ENCODE data around the gene SNF8.

SNF8 gene

DNA sequence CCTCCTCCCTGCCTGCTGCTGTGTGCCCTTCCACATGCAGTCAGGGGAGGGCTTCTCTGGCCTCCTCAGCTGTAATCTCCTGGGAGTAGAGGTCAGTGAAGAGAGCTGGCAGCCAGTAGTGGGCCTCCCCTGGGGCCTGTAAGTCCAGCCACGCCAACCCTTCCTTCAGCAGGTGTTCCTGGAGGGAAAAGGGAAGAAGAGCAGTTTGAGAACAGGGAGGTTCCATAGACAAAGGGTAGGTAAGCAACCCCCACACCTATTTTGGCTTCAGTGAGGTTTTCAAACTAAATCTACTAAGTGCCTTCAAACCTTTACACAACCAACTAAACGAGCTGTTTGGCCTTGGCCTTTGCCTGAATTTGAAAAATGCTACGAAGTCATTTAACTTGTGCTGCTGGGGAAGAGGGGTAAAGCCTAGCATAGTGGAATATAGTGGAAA, 14.2 kb downstream of the SNF8 start:
- DNase-seq (ENCODE audit: insufficient read length, low spot score), result no peak
- FAIRE-seq, result no peak

DNA sequence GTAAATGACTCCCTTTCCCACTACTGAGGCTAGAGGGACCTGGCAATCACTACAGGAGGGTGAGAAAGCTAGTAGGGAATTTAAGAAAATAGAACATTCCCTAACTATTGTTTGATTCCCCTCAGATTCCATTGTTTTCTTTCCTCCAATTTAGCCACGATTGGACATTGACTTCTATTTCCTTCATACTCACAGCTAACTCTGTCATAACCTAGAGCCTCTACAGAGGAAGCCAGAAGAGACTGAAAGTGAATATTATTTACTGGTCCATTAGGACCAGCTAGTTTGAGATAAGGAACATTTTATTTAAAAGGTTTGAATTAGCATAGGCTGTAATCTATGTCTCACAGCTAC, 14.9 kb downstream of the SNF8 start:
- FAIRE-seq (no peak), DNase-seq (ENCODE audit: insufficient read length, low spot score) (no peak)

DNA sequence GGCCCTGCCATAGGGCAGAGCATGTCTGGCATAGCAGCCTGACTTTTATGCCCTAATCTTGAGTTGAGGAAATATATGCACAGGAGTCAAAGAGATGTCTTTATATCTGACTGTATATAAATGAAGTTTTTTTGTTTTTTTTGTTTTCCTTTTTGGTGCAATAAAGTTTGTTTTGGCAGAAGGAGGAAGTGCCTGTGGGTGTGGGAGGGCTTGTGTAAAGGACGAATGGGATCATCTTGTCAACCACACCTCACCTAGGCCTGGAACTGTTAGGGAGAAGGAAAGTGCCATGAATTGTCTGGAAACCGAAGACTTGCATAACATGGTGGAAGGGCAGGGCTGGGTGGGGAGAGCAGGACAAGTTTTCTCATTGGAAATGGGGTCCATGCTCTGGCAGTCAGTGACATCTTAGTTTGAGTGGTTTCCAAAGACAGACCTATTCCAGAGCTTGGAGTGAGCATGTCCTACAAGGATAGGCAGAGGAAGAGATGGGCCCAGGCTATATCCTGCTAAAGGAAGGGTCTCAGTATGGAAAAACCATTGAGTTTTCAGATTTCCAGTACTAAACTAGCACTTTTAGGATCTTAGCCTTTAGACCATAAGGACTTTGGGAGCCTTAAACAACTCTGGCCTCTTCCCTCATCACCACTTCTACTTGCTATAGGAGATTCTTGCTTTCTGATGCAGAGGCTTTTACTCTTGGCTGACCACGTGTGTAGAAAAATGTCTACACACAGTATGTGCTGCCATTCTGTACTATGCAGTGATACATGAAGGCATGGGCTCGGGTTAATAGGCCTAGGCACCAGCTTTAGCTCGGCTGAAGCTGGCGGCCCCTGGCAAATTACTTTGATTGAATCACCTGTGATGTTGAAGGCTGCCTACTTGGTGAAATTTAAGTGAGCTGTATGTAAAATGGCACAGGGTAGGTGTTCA, 15.5 kb downstream of the SNF8 start:
- FAIRE-seq (peak; percentile 11), DNase-seq (ENCODE audit: insufficient read length, low spot score) (no peak)

DNA sequence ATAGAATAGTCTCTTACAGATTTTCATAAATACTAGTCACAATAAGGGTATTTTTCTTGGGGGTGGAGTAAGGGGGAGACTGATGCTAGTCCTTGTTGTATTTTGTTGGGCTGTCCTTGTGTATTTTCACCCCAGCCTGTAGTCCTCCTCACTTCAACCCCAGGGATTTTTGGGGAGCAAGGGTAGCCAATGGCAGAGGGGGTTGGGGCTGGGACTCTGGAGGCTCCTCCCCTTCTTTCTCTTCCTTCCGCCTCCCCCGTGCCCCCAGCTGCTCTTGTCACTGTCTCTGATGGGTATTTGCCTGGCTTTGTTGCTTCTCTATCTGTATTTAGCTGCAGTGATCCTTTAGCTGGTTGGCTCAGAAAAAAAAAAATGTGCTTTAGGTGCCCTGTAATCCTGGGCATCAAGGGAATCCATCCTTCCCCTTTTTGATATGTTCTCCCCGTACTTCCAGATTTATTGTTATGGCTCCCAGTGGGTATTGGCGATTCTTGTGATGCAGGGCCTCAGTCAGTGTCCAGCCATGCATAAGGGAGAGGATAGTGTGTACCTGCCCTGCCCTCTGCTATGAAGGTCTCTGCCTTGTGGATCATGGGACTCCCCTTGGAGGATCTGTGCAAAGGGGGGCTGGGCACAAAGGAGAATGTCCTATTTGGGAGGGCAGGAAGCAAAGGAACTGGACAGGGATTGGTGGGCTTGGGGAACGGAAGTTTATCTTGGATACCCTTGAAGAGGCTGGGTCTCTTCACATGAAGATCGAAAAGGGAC, 16.5 kb downstream of the SNF8 start:
- DNase-seq (ENCODE audit: insufficient read length, low spot score) (no peak), FAIRE-seq (no peak)

DNA sequence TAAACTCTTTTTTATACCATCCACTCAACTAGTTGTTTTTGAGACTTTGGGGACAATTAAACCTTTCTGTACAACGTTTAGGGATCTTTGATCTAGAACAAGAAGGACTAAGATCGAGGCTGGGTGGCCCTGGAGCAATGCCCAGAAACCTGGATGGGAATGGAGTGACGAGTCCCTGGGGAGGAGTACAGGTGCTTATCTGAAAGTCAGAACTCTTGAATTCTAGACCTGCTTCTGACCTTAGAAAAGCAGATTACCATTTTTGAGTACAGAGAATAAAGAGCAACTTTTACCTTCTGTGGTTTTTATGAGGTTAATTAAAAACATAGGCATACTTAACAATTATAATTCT, 18.7 kb downstream of the SNF8 start:
- DNase-seq (ENCODE audit: insufficient read length, low spot score) (no peak), FAIRE-seq (no peak)

DNA sequence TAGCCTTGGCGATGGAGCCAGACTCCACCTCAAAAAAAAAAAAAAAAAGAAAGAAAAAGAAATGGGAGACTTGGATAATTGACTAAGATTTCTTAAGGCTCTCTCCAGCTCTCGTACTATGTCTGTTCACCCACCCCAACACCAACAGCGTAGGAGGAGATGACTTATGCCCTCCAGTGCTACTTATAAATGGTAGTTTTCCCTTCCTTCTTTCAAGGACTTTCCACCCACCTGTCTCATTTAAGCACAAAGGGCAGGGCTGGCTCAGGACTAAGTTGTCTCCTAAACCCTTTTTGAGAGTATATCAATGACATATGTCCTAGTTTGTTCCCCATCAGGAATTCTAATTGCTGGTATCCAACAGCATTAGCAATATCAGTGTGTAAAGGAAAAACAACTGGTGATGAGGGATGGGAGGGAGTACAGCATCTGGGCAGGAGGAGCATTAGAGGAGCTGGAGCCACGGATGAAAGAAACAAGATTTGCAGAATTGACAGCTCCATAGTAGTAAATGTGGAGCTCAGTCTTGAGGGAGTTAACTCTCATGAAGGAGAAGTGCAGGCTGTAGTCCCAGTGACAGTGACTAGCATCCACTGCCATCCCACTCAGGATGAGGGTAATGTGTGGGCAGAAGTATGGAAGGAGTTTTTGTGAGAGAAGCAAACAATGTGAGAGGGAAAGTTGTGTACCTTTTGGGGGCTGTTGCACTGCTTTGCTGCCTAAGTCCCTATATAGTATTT, 19.2 kb downstream of the SNF8 start:
- FAIRE-seq (no peak), DNase-seq (ENCODE audit: insufficient read length, low spot score) (no peak)

DNA sequence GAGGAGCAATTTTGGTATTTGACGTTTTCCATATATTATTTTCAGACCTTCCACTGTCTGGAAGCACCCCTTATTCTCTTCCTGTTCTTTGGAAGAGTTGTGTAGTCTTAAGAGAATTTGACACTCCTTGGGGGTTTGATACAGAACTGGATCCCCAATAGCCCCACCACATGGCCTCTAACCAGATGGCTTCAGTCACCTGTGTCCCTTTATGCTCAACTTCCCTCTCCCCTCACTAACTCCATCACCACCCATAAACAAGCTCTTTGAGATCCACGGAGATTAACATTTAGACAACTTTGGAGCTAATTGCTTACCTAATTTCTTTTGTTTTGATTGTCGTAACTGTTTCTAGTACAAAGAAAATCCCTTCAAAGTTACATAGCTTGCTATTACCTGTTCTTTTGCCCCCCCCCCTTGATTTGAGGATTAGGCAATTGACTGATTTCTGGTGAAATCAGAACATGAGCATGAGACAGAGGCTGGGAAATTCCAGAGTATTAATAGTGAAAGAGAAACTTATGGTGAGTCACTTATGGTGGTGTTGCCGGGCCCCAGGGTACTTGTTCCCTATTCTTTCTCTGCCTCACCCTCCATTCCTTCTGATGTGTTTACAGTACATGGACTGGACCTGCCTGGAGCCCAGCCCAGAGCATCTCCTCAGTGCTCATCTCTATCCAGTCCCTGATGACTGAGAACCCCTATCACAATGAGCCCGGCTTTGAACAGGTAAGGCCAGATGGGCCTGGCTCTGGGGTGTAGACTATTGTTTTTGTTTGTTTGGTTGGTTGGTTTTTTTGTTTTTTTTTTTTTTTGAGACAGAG, 29.0 kb downstream of the SNF8 start:
- DNase-seq (ENCODE audit: insufficient read length, low spot score) (no peak), FAIRE-seq (peak; percentile 78)

DNA sequence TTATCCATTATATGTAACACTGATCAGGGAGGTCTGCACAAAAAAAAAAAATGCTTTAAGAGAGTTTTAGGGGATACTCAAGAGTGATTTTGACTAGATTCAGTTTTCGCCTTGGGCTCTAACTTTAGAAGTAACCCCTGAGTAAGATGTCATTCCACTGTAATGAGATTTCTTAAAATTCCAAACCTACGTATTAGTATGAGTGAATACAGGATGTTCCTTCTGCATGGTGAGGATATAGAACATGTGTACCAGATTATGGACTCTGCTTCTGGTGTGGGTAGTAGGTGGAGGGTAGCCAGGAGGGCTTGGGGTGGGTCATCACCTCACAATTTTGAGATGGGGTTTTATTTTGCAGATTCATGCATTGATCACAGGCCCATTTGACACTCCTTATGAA, 32.2 kb downstream of the SNF8 start:
- DNase-seq (ENCODE audit: insufficient read length, low spot score), result no peak
- no peak for FAIRE-seq

DNA sequence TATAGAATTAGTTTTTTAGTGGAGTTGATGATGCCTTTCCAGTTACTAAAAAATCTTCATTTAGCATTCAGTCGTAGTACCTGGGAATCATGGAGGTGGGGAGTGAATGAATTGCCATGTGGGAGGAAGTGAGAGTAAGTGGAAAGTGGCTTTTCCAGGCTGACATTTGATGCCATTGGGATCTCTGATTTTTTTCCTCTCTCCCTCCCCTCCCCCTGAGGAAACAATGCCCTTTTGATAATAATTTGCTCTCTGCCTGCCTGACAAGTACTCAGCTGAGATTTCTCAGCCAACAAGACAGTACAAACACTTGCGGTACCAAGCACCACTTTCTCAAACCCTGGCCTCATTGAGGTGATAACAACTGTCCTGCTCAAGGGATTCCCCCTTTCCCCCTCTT, 34.3 kb downstream of the SNF8 start:
- no peak for FAIRE-seq
- no peak for DNase-seq (ENCODE audit: insufficient read length, low spot score)

DNA sequence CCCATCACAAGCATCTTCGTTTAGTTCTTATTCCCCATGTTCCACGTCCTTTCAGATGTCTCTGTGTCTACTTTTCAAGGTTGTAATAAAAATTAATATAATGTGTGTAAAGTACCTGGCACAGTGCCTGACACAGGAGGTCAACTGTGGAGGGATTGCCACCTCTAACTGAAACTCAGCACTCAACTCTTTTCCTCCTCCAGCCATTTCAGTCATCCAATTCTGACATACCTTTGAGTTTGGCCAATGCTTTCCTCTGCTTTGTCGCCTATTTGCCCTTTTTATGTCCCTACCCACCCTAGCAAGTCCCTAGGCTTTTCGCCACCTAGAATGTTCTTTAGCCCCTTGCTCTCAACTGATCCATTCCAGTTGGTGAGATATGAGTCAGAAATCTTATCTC, 34.9 kb downstream of the SNF8 start:
- DNase-seq (ENCODE audit: insufficient read length, low spot score) (no peak), FAIRE-seq (no peak)

DNA sequence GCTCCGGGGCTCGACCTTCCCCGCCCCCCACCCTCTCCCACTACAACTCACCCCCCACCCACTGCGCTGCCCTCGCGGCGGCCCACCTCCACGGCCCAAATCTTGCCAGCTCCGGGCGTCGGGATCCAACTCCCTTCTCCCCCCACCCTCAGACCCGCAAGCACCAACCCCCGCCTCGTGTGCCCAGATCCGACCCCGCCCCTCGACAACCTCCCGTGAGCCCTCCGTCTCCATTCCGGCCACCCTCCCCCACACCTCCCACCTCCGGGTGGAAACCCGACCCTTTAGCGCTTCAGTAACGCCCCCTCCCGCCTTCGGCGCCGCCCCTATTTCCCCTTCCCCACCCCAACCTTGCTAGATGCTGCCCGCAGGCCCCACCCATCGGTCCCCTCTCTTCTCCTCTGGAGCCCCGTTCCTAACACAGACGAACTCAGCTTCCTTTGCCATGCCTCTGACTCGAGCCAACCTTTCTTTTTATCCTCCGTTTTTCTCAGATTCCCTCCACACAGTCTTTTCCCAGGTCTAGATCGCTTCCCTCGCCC, 35.7 kb downstream of the SNF8 start:
- FAIRE-seq (peak; percentile 84), DNase-seq (ENCODE audit: insufficient read length, low spot score) (peak; percentile 67)

DNA sequence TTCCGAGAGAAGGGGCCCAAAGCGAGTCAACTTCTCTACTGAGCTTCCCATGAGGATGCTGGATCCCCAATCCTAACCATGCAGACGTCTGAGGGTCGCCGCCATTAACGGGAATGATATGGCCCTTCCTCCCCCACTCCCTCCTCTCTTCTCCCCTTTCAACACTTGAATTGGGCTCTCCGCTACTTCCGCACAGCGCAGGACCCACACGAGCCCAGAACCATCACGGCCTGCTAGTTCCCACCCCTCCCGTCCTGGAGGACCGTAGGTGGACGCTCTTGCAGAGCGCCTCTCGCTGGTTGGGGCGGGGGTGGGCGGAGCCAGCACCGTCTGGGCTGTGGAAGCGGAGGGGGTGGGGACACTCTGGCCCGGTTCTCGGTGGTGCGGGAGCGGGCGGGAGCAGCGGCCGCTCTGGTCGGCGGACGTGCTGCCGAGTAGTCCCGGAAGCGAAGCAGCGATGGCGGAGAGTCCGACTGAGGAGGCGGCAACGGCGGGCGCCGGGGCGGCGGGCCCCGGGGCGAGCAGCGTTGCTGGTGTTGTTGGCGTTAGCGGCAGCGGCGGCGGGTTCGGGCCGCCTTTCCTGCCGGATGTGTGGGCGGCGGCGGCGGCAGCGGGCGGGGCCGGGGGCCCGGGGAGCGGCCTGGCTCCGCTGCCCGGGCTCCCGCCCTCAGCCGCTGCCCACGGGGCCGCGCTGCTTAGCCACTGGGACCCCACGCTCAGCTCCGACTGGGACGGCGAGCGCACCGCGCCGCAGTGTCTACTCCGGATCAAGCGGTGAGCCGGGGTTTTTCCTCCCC, 36.4 kb downstream of the SNF8 start, which contains the start of gene UBE2Z:
UBE2Z (plus strand) TSS at position 361 of the 797 bp plus-strand sequence; CDS start at position 458, 97 bp downstream.
- peak; percentile 97 for FAIRE-seq

DNA sequence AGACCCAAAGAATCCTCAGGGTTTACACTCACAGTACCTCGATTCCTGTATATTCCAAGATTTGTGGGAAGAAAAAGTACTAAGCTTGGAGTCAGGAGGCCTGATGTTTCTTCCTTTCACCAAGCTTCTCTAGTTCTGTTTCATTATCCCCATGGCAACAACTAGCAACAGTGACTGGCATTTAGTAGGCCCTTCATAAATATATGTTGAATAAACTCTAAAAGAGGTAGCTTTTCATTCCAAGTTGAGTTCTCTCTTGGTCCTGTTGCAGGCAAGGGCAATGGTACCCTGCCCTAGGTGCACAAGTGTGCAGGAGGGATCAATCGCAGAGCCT, 37.0 kb downstream of the SNF8 start:
- FAIRE-seq, result peak; percentile 4
- DNase-seq (ENCODE audit: insufficient read length, low spot score), result no peak

More for the DNA sequence above, 36.4 kb downstream of the SNF8 start, which contains the start of gene UBE2Z:
- peak; percentile 96 for DNase-seq (ENCODE audit: insufficient read length, low spot score)

DNA sequence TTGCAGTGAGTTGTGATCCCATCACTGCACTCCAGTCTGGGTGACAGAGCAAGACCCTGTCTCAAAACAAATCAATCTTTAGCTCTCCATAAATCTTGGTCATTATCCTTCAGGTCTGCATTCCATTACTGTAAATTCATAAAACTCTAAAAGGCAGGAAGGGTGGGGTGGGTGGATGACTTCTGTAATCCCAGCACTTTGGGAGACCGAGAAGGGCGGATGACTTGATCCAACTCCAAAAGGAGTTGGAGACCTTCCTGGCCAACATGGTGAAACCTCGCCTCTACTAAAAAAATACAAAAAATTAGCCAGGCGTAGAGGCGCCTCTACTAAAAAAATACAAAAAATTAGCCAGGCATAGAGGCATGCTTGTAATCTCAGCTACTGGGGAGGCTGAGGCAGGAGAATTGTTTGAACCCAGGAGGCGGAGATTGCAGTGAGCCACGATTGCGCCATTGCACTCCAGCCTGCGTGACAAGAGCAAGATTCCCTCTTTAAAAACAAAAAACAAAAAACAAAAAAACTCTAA, 38.6 kb downstream of the SNF8 start:
- no peak for FAIRE-seq
- no peak for DNase-seq (ENCODE audit: insufficient read length, low spot score)

DNA sequence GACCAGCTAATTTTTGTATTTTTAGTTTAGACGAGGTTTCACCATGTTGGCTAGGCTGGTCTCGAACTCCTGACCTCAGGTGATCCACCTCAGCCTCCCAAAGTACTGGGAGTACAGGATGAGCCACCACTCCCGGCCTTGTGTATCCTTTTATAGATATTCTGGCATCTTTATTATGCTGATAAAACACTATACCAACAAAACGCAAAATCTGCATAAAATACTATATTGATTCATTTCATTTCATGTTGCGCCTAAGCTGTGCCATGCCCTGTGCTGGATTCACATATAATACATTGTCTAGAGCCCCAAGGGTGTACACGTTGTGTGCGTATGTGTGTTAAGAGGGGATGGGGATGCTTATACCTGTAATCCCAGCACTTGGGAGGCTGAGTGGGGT, 40.2 kb downstream of the SNF8 start:
- no peak for DNase-seq (ENCODE audit: insufficient read length, low spot score)
- no peak for FAIRE-seq

DNA sequence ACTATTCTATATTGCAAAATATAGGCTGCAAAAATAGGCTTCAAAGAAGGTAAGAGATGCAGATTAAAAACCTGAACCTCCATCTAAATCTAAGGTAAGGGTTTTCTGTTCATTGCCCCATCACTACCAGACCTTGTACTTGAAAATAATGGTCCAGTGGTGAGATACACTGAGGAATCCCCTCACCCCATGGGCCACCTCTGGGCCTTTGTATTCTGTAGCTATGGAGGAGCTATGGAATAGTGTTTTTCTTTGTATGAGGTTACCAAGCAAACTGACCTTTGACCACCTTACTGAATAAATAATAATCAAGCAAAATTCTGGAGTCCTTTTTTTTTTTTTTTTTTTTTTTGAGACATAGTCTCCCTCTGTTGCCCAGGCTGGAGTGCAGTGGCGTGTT, 41.2 kb downstream of the SNF8 start:
- DNase-seq (ENCODE audit: insufficient read length, low spot score) (no peak), FAIRE-seq (no peak)

DNA sequence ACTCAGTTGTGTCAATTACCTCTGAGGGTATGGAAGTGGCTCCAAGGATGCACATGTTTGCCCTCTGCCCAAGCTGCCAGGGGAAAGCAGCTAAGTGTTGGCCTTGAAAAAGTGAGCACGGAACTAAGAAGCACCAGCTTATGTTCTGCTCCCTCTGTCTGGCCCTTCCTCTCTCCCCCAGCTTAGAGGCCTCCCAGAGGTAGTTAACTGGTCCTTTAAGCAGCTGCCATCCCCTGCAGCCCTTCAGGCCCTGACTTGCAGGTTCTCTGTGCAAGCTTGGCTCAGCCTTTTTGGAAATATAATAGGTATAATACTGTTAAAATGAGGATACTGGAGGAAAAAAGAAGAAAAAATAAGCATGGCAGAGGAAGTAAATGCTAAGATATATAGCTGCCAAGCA, 43.4 kb downstream of the SNF8 start:
- DNase-seq (ENCODE audit: insufficient read length, low spot score) (no peak), FAIRE-seq (no peak)

DNA sequence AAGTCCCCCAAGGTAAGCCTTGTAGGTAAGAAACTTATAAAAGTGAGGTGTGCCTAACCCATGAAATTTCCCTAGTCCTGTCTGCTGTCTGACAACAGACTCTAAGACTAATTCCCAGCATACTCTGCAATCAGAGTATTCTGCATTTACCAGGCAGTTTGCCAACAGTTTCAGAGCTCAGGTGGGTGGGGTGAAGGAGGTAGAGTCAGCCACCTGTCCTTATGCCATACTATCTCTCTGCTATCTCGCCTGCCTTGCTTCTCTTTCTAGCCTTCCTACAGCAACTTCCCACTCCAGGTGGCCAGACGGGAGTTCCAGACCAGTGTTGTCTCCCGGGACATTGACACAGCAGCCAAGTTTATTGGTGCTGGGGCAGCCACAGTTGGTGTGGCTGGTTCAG, 49.8 kb downstream of the SNF8 start:
- FAIRE-seq (no peak), DNase-seq (ENCODE audit: insufficient read length, low spot score) (no peak)

Measured in GM19239 (cell line).